GM12892 (cell line): ENCODE measurements around the gene EEF1AKMT3.

Experiments used
- DNase-seq: peaks from one replicate; pipeline ENCODE4 v3.0.0; 2011; ENCODE audit not compliant: insufficient read length
- FAIRE-seq: peaks from 2 replicates; lab custom pipeline; 2011; peaks lifted over from hg19 to GRCh38; lab: Jason Lieb, UNC
- POLR2A ChIP-seq: IDR thresholded peaks from 2 replicates; pipeline ENCODE4 v1.6.1; 2011; ENCODE audit warnings: low read depth, low read length, control low read depth
- POLR2AphosphoS5 ChIP-seq: IDR thresholded peaks from 2 replicates; pipeline ENCODE4 v1.6.1; 2011; ENCODE audit warnings: low read depth, low read length, control low read depth
- TAF1 ChIP-seq: IDR thresholded peaks from 2 replicates; pipeline ENCODE4 v1.6.1; 2011; ENCODE audit warnings: low read depth, mild to moderate bottlenecking, control low read depth, low read length, borderline replicate concordance

Gene EEF1AKMT3

DNA sequence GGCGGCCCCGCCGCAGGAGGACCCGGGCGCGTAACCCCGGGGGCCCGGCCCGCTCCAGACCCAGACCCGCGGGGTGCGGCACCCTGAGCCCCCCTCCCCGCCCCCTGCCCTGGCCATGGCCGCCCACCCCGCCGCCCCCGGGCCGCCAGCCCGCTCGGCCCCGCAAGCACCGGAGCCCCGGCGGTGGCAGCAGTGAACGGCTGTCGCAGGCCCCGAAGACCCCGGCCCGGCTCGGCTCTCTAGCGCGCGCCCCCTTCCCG lies 17.3 kb upstream of the EEF1AKMT3 start:
- TF ChIP-seq POLR2A (no peak), POLR2AphosphoS5 (no peak), TAF1 (no peak)
- no peak for DNase-seq
- FAIRE-seq = no peak

DNA sequence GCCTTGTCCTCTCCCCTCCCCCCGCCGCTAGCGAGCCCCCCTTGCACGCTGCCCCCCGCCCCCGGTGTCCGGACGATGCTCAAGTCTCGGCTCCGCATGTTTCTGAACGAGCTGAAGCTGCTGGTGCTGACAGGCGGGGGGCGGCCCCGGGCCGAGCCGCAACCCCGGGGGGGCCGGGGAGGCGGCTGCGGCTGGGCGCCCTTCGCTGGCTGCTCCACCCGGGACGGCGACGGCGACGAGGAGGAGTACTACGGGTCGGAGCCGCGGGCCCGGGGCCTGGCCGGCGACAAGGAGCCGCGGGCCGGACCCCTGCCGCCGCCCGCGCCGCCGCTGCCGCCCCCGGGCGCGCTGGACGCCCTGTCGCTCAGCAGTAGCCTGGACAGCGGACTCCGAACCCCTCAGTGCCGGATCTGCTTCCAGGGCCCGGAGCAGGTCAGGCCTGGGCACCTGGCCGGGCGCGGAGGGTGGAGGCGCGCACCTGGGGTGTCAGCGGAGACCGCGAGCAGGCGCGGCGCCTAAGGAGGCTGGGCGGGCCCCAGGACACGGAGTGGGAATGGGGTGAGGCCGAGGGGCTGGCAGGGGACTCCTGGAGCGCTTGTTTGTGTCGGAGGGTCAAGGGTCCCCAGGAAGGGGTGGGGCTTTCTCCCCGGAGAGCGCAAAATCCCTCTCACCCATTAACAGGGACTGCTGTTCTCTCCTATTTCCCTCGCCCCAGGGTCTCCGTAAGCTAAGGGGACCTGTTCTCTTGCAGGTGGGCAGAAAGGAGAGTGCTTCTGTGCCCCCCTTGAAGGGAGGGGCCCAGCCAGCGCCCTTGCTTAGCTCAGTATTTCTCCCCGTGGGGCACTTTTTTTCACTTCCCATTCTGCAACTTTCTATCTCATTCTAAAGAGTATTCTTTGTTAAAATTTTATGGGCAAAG lies 16.7 kb upstream of the EEF1AKMT3 start:
- DNase-seq = no peak
- TF ChIP-seq POLR2A = no peak
- no peak for TF ChIP-seq TAF1
- TF ChIP-seq POLR2AphosphoS5 = no peak

DNA sequence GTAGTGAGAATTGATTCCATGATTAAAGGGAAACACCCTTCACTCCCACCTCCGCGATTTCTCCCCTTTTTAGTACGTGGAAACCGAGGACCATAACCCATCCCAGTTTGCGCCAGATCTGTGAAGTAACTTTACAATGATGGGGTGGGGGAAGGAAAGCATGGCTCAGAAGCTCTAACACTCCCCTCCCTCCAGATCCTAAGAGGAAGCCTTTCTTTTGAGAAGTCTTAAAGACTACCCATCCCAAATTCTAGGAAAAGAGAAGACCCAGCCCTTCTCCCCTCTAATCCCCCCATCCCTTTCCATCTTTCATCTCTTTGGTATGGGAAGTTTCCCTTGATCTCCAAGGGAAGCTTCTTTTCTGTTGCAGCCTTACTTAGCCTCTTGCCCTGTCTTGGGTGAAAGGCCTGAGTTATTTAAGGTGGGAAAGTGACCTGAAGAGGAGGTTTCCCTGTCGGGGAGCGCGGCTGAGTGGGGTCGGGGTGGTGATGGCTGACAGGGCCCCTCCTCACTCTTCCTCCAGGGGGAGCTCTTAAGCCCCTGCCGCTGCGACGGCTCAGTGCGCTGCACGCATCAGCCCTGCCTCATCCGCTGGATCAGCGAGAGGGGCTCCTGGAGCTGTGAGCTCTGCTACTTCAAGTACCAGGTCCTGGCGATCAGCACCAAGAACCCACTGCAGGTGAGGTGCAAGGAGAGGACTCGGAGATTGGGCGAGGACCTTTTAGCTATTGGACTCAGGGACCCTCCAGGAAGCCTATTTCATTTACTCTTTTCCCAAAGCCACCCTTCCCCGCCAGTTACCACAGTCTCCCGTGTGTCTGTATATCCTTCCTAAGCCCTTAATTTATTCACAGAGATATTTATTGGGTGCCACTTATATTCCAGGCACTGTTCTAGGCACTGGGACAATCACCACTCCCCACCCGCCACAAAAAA lies 15.7 kb upstream of the EEF1AKMT3 start:
- DNase-seq = peak; percentile 79
- FAIRE-seq = peak; percentile 88
- TF ChIP-seq TAF1 (no peak), POLR2AphosphoS5 (no peak), POLR2A (no peak)

More for the DNA sequence above, 16.7 kb upstream of the EEF1AKMT3 start:
- peak; percentile 17 for FAIRE-seq

DNA sequence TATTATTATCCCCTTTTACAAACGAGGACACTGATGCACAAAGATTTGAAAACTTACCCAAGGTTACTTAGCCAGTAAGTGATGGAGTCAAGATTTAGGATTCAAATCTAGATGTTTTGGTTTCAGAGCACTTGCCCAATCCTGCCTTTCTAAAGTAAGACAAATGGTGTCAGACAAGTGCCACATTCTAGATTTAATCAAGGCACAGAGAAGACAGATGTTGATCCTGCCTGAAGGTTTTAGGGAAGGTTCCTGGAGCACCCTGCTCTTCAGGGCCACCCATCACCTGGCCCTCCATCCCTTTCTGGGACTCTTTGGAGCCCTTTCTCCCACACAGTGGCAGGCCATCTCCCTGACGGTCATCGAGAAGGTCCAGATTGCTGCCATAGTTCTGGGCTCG lies 14.6 kb upstream of the EEF1AKMT3 start:
- FAIRE-seq (no peak), DNase-seq (no peak)
- no peak for TF ChIP-seq POLR2A
- TF ChIP-seq POLR2AphosphoS5 = no peak
- no peak for TF ChIP-seq TAF1

DNA sequence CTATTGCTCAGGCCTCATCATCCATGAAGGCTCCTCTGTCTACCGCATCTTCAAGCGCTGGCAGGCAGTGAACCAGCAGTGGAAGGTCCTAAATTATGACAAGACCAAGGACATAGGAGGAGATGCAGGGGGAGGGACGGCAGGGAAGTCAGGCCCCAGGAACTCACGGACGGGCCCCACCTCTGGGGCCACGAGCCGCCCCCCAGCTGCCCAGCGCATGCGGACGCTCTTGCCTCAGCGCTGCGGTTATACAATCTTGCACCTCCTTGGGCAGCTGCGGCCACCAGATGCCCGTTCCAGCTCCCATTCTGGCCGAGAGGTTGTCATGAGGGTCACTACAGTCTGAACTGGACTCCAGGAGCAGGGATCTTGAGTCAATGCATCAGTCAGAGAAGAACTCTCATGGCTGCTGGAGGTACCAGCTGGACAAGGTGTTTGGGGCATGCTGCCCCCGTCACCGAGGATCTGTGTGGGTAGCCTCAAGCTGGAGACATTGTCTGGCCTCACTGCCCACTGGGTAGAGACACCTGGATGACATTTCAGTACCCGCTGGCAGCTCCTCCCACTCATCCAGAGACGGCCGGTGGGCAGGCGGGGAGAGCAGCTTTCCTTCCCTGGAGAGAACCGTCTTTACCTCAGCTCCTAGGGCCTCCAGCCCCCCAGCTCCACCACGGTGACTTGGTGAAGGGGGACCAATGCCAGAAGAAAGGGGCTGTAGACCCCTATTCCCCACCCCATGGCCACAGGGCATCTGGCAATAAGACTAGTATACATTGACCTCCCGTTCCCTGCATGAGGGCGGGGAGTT lies 13.7 kb upstream of the EEF1AKMT3 start:
- no peak for FAIRE-seq
- TF ChIP-seq TAF1 (no peak), POLR2AphosphoS5 (no peak), POLR2A (no peak)
- no peak for DNase-seq

DNA sequence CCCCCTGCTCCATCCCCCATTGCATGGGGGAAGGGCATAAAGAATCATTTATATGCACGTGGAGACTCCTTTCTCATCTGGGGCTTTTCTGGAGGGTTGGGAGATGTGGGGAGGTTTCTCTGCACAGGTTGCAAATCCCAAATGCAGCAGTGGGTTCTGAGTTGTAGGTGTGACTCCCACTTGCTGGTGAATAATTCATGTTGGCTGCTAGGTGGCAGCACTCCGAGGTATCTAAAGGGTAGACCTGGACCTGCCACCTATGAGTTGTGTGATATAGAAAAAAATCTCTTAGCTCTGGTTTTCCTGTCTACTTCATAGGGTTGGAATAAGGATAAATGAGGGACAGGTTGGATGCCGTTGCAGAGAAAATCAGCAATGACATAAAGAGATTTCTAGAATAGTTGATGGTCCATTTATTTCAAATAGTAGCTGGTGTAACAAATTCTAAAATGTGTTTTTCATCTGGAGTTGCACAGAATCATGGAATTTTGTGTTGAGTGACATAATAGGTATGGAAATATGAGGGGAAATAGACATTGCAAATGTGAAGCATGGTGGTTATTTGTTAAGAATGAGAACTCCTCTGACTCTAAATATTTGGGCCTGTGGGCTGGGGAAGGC lies 12.9 kb upstream of the EEF1AKMT3 start:
- no peak for DNase-seq
- TF ChIP-seq POLR2A = no peak
- TF ChIP-seq TAF1 = no peak
- TF ChIP-seq POLR2AphosphoS5 = no peak
- FAIRE-seq = peak; percentile 80

DNA sequence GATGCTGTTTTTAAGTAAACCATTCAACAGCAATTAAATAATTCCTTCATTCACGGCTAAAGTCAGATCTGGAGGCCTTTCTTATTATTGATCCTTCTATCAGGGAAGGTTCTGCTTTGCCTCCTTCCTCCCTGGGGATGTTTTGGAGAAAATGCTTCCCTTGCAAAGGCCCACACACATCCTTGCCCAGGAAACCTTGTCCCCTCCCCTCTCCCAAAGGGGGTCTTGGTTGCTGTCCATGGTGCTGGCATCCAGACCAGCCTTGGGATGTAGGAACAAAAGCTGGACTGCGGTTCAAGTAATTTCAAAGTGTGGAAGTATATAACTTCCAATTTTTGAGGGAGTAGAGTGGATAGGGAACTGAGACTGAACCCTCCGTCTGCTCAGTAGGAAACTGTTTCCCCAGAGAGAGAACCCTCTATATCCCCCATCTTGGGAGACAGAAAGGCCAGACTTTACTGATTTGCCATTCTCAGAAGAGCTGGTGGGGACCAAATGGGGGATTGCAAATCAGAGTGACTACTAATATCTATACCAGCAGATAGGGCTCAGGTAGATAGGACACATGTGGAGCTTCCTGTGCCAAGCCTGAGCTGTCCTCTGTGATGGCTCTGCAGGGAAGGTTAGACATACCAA lies 11.9 kb upstream of the EEF1AKMT3 start:
- no peak for TF ChIP-seq POLR2AphosphoS5
- TF ChIP-seq TAF1 = no peak
- no peak for TF ChIP-seq POLR2A
- FAIRE-seq = no peak
- DNase-seq = no peak

DNA sequence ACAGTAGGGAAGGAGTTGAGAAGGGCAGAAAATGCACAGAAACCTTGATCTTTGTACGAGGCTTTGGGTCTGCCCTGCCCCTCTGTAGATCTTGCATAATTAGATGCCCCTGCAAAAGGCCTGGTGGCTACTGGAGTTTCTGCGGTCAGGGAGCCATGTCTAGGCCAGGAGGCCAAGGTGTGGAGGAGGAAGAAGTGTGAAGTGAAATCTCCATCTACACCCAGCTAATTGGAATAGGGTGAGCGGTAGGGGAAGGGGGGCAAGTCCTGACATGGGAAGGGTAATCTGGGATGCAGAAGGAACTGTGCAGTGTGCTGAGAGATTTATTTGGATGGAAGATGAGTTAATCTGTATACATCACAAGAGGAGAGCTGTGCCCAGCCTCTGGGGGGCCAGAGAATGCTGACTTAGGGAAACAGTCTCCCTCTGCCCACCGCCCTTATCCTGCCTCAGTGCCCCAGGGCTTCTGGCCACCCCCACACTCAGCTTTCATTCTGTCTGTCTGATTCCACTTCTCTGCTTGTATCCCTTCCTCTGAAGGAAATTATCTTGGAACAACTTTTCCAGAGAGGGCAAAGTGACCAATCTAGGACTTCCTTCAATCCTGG lies 10.9 kb upstream of the EEF1AKMT3 start:
- TF ChIP-seq POLR2AphosphoS5 (no peak), POLR2A (no peak), TAF1 (no peak)
- DNase-seq (no peak), FAIRE-seq (no peak)

DNA sequence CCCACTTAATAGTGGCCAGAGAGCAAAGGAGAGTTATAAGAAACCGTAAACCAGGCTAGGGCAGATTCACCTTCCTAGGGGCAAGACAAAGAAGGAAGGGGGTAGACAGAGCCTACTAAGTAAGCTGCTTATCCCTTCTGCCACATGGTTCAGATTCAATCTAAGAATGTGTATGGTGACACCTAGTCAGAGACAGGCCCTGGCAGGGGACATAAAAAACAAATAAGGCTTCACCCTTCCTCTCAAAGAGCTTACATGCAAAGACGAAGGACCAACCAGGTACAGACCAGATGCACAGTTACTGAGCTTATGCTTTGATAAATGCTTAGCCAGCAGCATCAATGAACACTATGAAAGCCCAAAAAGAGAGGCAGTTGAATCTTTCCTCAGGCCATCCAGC lies 10.0 kb upstream of the EEF1AKMT3 start:
- DNase-seq = no peak
- FAIRE-seq = no peak

More for the DNA sequence above, 10.0 kb upstream of the EEF1AKMT3 start:
- TF ChIP-seq TAF1 (no peak), POLR2A (no peak), POLR2AphosphoS5 (no peak)
